Esophagus squamous epithelium (tissue), 5 donors: ENCODE measurements around the gene PLCB1. TPM values are rescaled to one million over a fixed set of nuclear protein-coding genes. Genes with fewer than 3 reads are reported as not detected.

Experiments used
- DNase-seq: peaks from one replicate; lab custom pipeline; 2025; lab: John Stamatoyannopoulos, UW
- H3K27ac ChIP-seq, 4 donors: fragments of 200-600 bp; sonication (generic); one replicate each; pipeline ENCODE4 v1.5.1; 2016 to 2019; ENCODE audit warnings: mild to moderate bottlenecking in 1 of 4
- H3K27me3 ChIP-seq, 4 donors: fragments of 200-600 bp; sonication (generic); 1 replicate in 3 of 4; 2 replicates in 1 of 4; pipeline versions ENCODE4 v1.5.1 to v1.6.0; 2017 to 2021; ENCODE audit warnings: antibody characterized with exemption in 1 of 4
- H3K36me3 ChIP-seq, 3 donors: fragments of 200-600 bp; sonication (generic); one replicate each; pipeline ENCODE4 v1.5.1; 2016 to 2019
- H3K4me1 ChIP-seq, 3 donors: fragments of 200-600 bp; sonication (generic); one replicate each; pipeline ENCODE4 v1.5.1; 2017 to 2019
- H3K4me3 ChIP-seq, 4 donors: fragments of 200-600 bp; sonication (generic); 1 replicate in 3 of 4; 2 replicates in 1 of 4; pipeline ENCODE4 v1.5.1; 2016 to 2019; ENCODE audit warnings: mild to moderate bottlenecking in 2 of 4, moderate library complexity in 1 of 4
- H3K9me3 ChIP-seq, 3 donors: fragments of 200-600 bp; sonication (generic); one replicate each; pipeline ENCODE4 v1.5.1; 2016 to 2019
- POLR2A ChIP-seq, 4 donors: fragments of 450-650 bp; IDR thresholded peaks; one replicate each; pipeline ENCODE4 v1.6.1; 2017; ENCODE audit warnings: antibody characterized with exemption in 4 of 4, mild to moderate bottlenecking in 4 of 4, moderate library complexity in 3 of 4
- WGBS, 2 donors: methylation state at CpG; one replicate each; pipeline ENCODE4 v1.1.5; 2018; 5-methylcytosine and 5-hydroxymethylcytosine counted together
- intact Hi-C: fragments of 100-400 bp; cut with DNase I; formaldehyde crosslinking; loops from one replicate; pipeline ENCODE4 v1.15.0; 2022
- total RNA-seq, 4 donors: library from RNA; depleted of rRNA; stranded (reverse); fragments of >200 nt; gene quantifications; one replicate each; pipeline ENCODE4 v1.1.0, GENCODE V29; 2016
- TF ChIP-seq, protein P1 (sequence below), 6 experiments: fragments of 450-650 bp in 4 of 6; fragments of 200-600 bp in 2 of 6; sonication (generic) in 2 of 6; IDR thresholded peaks; one replicate each; pipeline ENCODE4 v1.5.1; 2016 to 2019; ENCODE audit warnings: antibody characterized with exemption in 6 of 6, mild to moderate bottlenecking in 4 of 6, moderate library complexity in 4 of 6
- donor health status: DM: yes; HTN: yes; CAD: no.

The PLCB1 gene
- total RNA-seq: 10 to 100 TPM in 1 of 4 donors, 1 to 10 TPM in 3; 1.9 to 20.4 (median 5.0) TPM

DNA sequence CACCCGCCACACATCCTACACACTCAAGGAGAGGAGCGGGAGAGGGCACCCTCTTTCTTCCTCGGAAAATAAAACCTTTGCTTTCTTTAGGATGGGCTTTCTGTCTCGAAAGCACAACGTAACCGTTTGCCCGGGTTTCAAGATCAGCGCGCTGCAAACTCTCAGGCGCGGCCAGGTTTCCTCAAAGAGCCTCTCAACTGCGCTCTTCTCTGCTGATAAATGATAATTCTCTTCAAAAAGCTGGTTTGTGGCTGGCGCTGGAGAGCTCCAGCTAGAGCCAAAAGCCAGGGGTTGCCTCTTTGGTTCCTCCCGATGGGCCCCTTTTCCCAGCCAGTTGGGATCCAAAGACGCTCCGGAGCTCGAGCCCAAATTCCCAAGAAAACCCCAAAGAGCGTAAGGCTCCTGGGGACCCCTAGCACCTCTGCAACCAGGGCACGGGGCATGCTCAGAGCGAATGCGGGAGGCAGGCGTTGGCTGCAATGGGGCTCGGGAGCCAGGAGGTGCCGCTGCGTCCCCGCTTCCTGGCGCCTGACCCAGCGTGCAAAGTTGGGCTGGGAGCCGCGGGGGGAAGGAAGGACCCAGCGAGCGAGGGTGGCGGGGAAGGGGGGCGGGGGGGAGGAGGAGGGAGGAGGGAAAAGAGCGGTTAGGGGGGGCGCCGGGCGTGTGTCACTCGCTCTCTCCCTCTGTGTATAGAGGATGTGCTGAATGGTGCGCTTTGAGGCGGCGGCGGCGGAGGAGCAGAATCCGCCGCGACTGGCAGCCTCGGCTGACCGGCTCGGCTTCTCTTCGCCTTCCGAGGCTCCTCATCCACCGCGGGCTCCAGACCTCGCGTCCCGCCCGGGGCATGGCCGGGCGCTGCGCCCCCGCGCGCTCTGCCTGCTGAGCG, at the start of gene PLCB1:
TSS of gene PLCB1 (plus strand) at position 669 of the 886 bp plus-strand sequence. CDS start 386 bp downstream, outside the sequence.
- no peaks in the 10 kb centered on the region for H3K36me3 ChIP-seq
- peaks cover 0 to 50% (median 0%) of the 10 kb centered on the region in 4 donors for H3K27me3 ChIP-seq
- peak; percentile 10 for DNase-seq
- H3K4me3 ChIP-seq: peak within 1 kb of the TSS; percentile 53 to 85 (median 68)
- H3K9me3 ChIP-seq: no peaks in the 10 kb centered on the region
- 2 to 4% methylated on average over 14 to 27 of the region's 65 CpGs for WGBS, 2 donors
- intact Hi-C loops: loop anchor here (10.0 kb wide), 2 partner anchors 253 to 583 kb away; no protein-coding TSS in a partner anchor
- H3K27ac ChIP-seq: peak within 1 kb of the TSS; percentile 74 to 92 (median 82)
- TF ChIP-seq, protein P1, sequence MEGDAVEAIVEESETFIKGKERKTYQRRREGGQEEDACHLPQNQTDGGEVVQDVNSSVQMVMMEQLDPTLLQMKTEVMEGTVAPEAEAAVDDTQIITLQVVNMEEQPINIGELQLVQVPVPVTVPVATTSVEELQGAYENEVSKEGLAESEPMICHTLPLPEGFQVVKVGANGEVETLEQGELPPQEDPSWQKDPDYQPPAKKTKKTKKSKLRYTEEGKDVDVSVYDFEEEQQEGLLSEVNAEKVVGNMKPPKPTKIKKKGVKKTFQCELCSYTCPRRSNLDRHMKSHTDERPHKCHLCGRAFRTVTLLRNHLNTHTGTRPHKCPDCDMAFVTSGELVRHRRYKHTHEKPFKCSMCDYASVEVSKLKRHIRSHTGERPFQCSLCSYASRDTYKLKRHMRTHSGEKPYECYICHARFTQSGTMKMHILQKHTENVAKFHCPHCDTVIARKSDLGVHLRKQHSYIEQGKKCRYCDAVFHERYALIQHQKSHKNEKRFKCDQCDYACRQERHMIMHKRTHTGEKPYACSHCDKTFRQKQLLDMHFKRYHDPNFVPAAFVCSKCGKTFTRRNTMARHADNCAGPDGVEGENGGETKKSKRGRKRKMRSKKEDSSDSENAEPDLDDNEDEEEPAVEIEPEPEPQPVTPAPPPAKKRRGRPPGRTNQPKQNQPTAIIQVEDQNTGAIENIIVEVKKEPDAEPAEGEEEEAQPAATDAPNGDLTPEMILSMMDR (IDR thresholded peaks at IDR 0.05): peak; percentile 66 to 82 (median 76)
- no peak for TF ChIP-seq POLR2A (IDR thresholded peaks at IDR 0.05)
- peaks cover 0 to 38% (median 4%) of the 10 kb centered on the region in 3 donors for H3K4me1 ChIP-seq

DNA sequence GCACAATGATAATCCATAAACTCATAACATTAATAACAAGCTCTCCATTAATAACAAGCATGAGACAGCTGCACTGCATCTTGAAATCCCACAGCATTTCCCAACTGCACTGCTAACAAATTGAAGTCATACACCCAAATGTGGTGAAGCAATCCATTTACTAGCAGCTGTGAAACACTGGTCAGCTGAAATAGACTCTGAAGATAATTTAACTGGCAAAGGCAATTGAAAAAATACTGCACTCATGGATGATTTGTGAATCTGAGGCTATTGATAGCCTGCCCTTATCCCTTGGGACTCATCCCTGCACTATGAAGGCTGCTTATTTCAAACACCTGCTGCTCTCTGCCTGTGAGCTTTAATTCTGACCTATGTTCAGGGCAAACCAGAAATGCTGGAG, 49.1 kb upstream of the PLCB1 start:
- peak overlapping the region in 2 of 4 donors; percentile 17 to 36 for H3K27ac ChIP-seq

DNA sequence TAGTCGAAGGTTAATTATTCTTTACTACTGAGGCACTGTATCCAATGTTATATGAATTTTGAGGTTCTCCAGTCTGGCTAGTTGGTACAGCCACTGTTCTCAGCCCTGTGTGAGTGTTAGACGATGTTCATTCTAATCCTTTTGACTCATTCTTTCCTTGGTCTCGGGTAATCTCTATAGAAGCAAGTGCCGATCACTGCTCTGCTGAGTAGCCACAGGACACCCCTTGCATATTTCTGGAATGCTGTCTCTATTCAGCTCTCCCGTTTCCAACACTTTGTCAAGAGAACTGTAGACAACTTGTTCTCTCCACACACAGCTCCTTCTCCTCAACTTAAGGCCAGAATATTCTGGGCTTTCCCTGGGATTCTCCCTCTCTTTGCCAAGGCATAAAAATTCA, 42.4 kb upstream of the PLCB1 start:
- intact Hi-C loops: no loop called here
- 76 to 79% methylated on average over 5 of the region's 5 CpGs for WGBS, 2 donors
- no peaks in the 10 kb centered on the region for H3K27me3 ChIP-seq
- H3K9me3 ChIP-seq: no peaks in the 10 kb centered on the region
- TF ChIP-seq, protein P1 (IDR thresholded peaks at IDR 0.05): no peak
- no peak for TF ChIP-seq POLR2A (IDR thresholded peaks at IDR 0.05)
- H3K27ac ChIP-seq: no peak overlapping the region
- no peak for DNase-seq
- no peaks in the 10 kb centered on the region for H3K36me3 ChIP-seq
- peaks cover 0 to 13% (median 7%) of the 10 kb centered on the region in 3 donors for H3K4me1 ChIP-seq
- H3K4me3 ChIP-seq: no peak overlapping the region

More for the DNA sequence above, 49.1 kb upstream of the PLCB1 start:
- H3K36me3 ChIP-seq: no peaks in the 10 kb centered on the region
- no peak for DNase-seq
- H3K4me1 ChIP-seq: no peaks in the 10 kb centered on the region
- H3K4me3 ChIP-seq: no peak overlapping the region
- no peaks in the 10 kb centered on the region for H3K27me3 ChIP-seq
- H3K9me3 ChIP-seq: no peaks in the 10 kb centered on the region
- intact Hi-C loops: no loop called here
- TF ChIP-seq POLR2A (IDR thresholded peaks at IDR 0.05): no peak
- TF ChIP-seq, protein P1 (IDR thresholded peaks at IDR 0.05): no peak

DNA sequence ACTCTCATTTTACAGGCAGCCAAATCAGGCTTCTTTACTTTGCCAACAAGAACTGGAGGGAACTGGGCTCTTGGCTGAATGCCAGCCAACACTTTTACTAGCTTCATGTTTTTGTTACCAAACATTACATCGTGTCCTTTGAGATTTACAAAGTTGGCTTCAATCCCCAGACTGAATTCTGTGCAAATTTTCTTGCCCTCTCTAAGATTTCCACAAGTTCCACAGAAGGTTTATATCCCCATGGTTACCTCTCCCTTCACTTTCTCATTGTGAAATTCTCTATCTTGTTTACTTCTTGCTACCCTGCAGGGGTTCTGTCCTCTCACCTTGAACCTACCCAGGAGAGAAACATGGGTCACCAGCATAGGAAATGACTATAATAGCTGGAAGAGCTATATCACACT, 37.6 kb upstream of the PLCB1 start:
- 0% methylated on average over 1 of the region's 1 CpG for WGBS, 2 donors
- DNase-seq: no peak
- H3K4me1 ChIP-seq: peaks cover 0 to 36% (median 12%) of the 10 kb centered on the region in 3 donors
- TF ChIP-seq POLR2A (IDR thresholded peaks at IDR 0.05): no peak
- TF ChIP-seq, protein P1 (IDR thresholded peaks at IDR 0.05): no peak
- no peaks in the 10 kb centered on the region for H3K9me3 ChIP-seq
- H3K27ac ChIP-seq: peak overlapping the region in 3 of 4 donors; percentile 21 to 72 (median 45)
- intact Hi-C loops: no loop called here
- no peaks in the 10 kb centered on the region for H3K36me3 ChIP-seq
- H3K27me3 ChIP-seq: no peaks in the 10 kb centered on the region
- H3K4me3 ChIP-seq: no peak overlapping the region

DNA sequence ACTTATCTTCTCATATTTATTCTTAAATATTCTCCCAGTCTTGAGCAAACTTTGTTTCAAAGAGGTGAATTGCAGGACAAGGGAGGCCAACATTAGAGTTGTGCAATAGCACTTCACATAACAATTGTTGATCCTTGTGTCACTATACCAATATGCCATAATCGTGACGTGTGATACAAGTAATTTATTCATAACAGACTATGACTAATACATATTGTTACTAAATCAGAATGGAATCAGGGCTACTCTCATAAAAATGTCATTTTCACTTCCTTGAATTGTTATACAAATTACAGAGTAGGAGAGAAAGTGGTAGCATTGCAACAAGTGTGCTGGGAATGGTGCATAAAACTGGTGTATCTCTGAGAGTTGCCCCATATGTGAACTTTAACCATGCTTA, 37.2 kb upstream of the PLCB1 start:
- Histone ChIP-seq H3K4me3 (no peak overlapping the region), H3K27me3 (no peaks in the 10 kb centered on the region), H3K4me1 (peaks cover 0 to 36% (median 12%) of the 10 kb centered on the region in 3 donors), H3K27ac (peak overlapping the region in 2 of 4 donors; percentile 45 to 72), H3K9me3 (no peaks in the 10 kb centered on the region), H3K36me3 (no peaks in the 10 kb centered on the region)
- intact Hi-C loops: no loop called here
- TF ChIP-seq, protein P1 (IDR thresholded peaks at IDR 0.05): no peak
- no peak for TF ChIP-seq POLR2A (IDR thresholded peaks at IDR 0.05)
- DNase-seq: no peak
- WGBS, 2 donors: 4 to 9% methylated on average over 2 of the region's 2 CpGs
